ENCODE measurements around the gene CHI3L2. TPM values are rescaled to one million over a fixed set of nuclear protein-coding genes. Genes with fewer than 3 reads are reported as not detected.

The CHI3L2 gene, protein sequence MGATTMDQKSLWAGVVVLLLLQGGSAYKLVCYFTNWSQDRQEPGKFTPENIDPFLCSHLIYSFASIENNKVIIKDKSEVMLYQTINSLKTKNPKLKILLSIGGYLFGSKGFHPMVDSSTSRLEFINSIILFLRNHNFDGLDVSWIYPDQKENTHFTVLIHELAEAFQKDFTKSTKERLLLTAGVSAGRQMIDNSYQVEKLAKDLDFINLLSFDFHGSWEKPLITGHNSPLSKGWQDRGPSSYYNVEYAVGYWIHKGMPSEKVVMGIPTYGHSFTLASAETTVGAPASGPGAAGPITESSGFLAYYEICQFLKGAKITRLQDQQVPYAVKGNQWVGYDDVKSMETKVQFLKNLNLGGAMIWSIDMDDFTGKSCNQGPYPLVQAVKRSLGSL
- total RNA-seq (2021) (not detected in 2 replicates), Bru-seq, nascent RNA (percentile 10 among the genes with signal in this experiment), BruChase-seq, experiment 1, labeled RNA remaining after a 2-hour chase (percentile 13 among the genes with signal in this experiment), BruChase-seq, experiment 2, labeled RNA remaining after a 6-hour chase (percentile 7 among the genes with signal in this experiment)
- long read RNA-seq: 0 reads

DNA sequence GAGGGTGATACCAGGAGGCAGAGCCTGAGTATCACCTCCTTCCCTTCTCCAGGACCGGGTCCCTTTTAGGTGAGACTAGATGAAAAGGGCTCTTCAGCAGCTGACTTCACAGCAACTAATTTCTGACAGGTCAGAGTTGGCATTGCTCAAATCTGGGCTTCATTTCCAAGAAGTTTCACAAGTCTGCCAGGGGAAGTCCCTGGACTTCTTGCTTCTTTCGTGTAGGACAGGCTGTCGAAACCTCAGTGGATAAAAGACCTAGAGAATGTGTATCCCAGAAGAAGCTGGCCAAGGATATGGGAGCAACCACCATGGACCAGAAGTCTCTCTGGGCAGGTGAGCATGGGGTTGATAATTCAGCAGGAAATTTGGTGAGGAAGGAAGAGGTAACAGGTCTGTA lies at the start of gene CHI3L2:
Gene CHI3L2 (plus strand): TSS at position 280 of the 400 bp plus-strand sequence. CDS start 17 bp downstream, at position 297.
- no peak for DNase-seq

DNA sequence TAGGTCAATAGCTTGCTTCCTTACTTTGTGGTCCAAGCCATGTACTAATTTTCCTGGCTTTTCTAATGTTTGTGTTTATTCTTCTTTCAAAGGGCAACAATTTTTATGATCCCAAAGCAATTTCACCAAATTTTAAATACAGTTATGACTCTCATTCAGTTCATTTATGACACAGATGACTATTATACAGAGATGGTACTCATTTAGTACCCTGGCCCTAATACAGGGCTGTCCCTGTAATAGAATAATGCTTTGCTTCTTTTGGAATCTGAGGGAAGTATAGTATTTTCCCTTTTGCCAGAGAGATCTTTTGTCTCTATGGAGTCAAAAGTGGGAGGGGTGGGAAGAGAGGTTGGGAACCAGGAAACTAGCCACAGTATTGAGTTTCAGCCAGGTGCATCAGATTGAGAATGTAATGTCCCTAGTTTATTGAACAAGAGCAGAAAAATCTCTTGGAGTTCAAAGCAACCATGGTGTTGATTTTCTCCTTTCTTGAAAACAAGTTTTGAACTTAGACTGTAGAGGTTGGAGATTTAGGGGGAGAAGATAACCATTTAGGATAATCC lies 47.5 kb upstream of the CHI3L2 start:
- intact Hi-C loops (cut with micrococcal nuclease; ENCODE audit: unreplicated experiment): no loop called here
- DNase-seq: no peak
- ChIA-PET POLR2A (ENCODE audit: unreplicated experiment) (no interaction called here), CTCF (no interaction called here)
- H3K36me3 ChIP-seq (ENCODE audit: low read depth): peaks cover 46% of the 10 kb centered on the region
- H2AFZ ChIP-seq: no peak overlapping the region
- H3K4me1 ChIP-seq (replicated peaks; ENCODE audit: insufficient read depth): no peaks in the 10 kb centered on the region
- no peak overlapping the region for H3K4me2 ChIP-seq
- H3K27me3 ChIP-seq (ENCODE audit: insufficient read depth, low read depth): no peaks in the 10 kb centered on the region
- no peak overlapping the region for H3K4me3 ChIP-seq
- no peaks in the 10 kb centered on the region for H4K20me1 ChIP-seq (ENCODE audit: insufficient read depth)
- H3K27ac ChIP-seq: no peak overlapping the region
- H3F3A ChIP-seq (ENCODE audit: insufficient read depth, low read depth): peaks cover 12% of the 10 kb centered on the region
- TF ChIP-seq EZH2 (IDR thresholded peaks at IDR 0.05; ENCODE audit: low read depth) (no peak), CTCF (conservative IDR thresholded peaks at IDR 0.05) (no peak)
- H3K79me2 ChIP-seq (ENCODE audit: low read depth): no peaks in the 10 kb centered on the region
- no peaks in the 10 kb centered on the region for H3K9me3 ChIP-seq (ENCODE audit: insufficient read depth, low read depth)
- H3K9me2 ChIP-seq (ENCODE audit: insufficient read depth): no peaks in the 10 kb centered on the region
- no TSS peak for BruUV-seq (replicated peaks)

More for the DNA sequence above, at the start of gene CHI3L2:
- ChIA-PET CTCF (no interaction called here), POLR2A (ENCODE audit: unreplicated experiment) (no interaction called here)
- Histone ChIP-seq H3K9me2 (ENCODE audit: insufficient read depth) (no peaks in the 10 kb centered on the region), H3F3A (ENCODE audit: insufficient read depth, low read depth) (peaks cover 14% of the 10 kb centered on the region), H4K20me1 (ENCODE audit: insufficient read depth) (no peaks in the 10 kb centered on the region), H3K27me3 (ENCODE audit: insufficient read depth, low read depth) (no peaks in the 10 kb centered on the region), H3K4me2 (peak within 1 kb of the TSS; percentile 45), H3K27ac (peak within 1 kb of the TSS; percentile 30; the same call in 1 of the 2 replicates), H2AFZ (peak within 1 kb of the TSS; percentile 73), H3K79me2 (ENCODE audit: low read depth) (no peaks in the 10 kb centered on the region), H3K36me3 (ENCODE audit: low read depth) (no peaks in the 10 kb centered on the region), H3K4me3 (no peak within 1 kb of the TSS), H3K4me1 (replicated peaks; ENCODE audit: insufficient read depth) (peaks cover 23% of the 10 kb centered on the region), H3K9me3 (ENCODE audit: insufficient read depth, low read depth) (no peaks in the 10 kb centered on the region)
- intact Hi-C loops (cut with micrococcal nuclease; ENCODE audit: unreplicated experiment): no loop called here
- BruUV-seq (replicated peaks): no TSS peak
- TF ChIP-seq EZH2 (IDR thresholded peaks at IDR 0.05; ENCODE audit: low read depth): no peak
- no peak for TF ChIP-seq CTCF (conservative IDR thresholded peaks at IDR 0.05)

DNA sequence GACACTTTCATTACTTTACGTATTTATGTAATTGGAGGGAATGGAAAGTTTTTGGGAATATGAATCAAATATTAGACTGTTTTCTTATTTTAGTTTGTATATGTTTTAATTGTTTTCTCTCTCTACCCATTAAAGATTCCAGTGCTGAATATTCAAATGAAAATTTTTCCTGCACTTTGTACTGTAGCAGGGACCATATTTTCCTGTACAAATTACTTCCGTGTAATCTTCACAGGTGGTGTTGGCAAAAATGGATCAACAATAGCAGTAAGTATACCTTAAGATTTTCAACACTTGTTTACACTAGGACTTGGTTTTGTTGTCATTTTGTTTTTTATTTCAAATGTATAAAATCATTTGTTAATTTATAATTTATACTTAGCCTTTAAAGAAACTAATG lies 45.5 kb upstream of the CHI3L2 start:
- H3K4me3 ChIP-seq: no peak overlapping the region
- CTCF ChIA-PET: no interaction called here
- H2AFZ ChIP-seq: no peak overlapping the region
- BruUV-seq (replicated peaks): no TSS peak
- H3K4me2 ChIP-seq: no peak overlapping the region
- peaks cover 12% of the 10 kb centered on the region for H3F3A ChIP-seq (ENCODE audit: insufficient read depth, low read depth)
- H3K4me1 ChIP-seq (replicated peaks; ENCODE audit: insufficient read depth): no peaks in the 10 kb centered on the region
- no peaks in the 10 kb centered on the region for H3K27me3 ChIP-seq (ENCODE audit: insufficient read depth, low read depth)
- intact Hi-C loops (cut with micrococcal nuclease; ENCODE audit: unreplicated experiment): no loop called here
- no peak overlapping the region for H3K27ac ChIP-seq
- no peaks in the 10 kb centered on the region for H3K9me3 ChIP-seq (ENCODE audit: insufficient read depth, low read depth)
- no peaks in the 10 kb centered on the region for H3K79me2 ChIP-seq (ENCODE audit: low read depth)
- peaks cover 58% of the 10 kb centered on the region for H3K36me3 ChIP-seq (ENCODE audit: low read depth)
- TF ChIP-seq EZH2 (IDR thresholded peaks at IDR 0.05; ENCODE audit: low read depth) (no peak), CTCF (conservative IDR thresholded peaks at IDR 0.05) (no peak)
- no peaks in the 10 kb centered on the region for H4K20me1 ChIP-seq (ENCODE audit: insufficient read depth)
- no peaks in the 10 kb centered on the region for H3K9me2 ChIP-seq (ENCODE audit: insufficient read depth)
- POLR2A ChIA-PET (ENCODE audit: unreplicated experiment): no interaction called here
- DNase-seq: no peak

Data from PC-9 (cell line).